ENCODE results near the gene C6orf15.

- TF ChIP-seq CTCF (IDR thresholded peaks at IDR 0.05), result no peak
- TF ChIP-seq SIN3A (IDR thresholded peaks at IDR 0.05; ENCODE audit: borderline replicate concordance, insufficient read depth, low read depth, low read length), result no peak
- TF ChIP-seq REST (IDR thresholded peaks at IDR 0.05; ENCODE audit: insufficient read depth in 1 of 2, low read depth in 2 of 2, low read length in 1 of 2), result no peak
These were observed 8.9 kb upstream of the C6orf15 start for GRCh38 chr6:31121131-31121790.
